GM21717 (cell line): ENCODE data around the gene LTBP1.
"Not testable (repeated sequence)": the region's sequence is repeated elsewhere in the genome, so short reads cannot be mapped to it uniquely, and the experiment has no call there.

Source experiments
- ATAC-seq: cut with Tn5 transposase; IDR thresholded peaks from one replicate; pipeline ENCODE4 v1.9.1; 2021; ENCODE audit warnings: mild to moderate bottlenecking, moderate library complexity; ENCODE audit not compliant: unreplicated experiment

LTBP1 gene

DNA sequence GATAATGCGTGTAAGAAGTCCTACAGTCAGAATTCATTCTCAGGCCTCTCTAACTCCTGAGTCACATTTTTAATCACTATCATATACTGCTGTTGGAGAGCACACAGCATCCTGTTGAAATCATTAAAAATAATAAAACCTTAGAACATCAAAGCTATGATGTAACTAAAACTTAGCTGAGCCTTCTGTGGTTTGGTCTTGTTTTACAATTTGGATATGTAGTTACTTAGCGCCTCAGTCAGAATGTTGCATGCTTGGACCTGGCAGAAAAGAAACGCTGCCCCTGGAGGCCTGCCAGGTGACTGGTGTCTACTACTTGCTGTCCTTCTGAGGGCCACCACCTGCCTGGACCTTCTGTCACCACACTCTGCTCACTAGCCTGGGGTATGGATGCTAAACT is 268.5 kb downstream of the LTBP1 start:
- no peak for ATAC-seq

DNA sequence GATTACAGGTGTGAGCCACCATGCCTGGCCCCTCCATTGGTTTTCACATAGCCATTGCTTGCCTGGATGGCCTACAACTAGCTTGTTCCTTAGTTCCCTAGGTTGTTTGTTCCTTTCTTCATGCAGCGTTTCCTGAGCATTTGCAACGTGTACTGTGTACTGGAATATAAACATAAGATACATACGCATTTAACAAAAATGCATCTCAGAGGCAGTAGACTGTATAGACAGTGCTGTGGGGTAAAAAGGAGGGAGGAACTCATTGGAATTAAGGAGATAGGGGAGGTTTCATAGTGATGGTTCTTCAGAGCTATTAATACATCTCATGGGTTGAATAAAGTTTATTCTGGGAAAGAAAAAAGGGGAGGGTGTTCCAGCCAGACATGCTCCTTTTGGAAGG is 269.2 kb downstream of the LTBP1 start:
- no peak for ATAC-seq

DNA sequence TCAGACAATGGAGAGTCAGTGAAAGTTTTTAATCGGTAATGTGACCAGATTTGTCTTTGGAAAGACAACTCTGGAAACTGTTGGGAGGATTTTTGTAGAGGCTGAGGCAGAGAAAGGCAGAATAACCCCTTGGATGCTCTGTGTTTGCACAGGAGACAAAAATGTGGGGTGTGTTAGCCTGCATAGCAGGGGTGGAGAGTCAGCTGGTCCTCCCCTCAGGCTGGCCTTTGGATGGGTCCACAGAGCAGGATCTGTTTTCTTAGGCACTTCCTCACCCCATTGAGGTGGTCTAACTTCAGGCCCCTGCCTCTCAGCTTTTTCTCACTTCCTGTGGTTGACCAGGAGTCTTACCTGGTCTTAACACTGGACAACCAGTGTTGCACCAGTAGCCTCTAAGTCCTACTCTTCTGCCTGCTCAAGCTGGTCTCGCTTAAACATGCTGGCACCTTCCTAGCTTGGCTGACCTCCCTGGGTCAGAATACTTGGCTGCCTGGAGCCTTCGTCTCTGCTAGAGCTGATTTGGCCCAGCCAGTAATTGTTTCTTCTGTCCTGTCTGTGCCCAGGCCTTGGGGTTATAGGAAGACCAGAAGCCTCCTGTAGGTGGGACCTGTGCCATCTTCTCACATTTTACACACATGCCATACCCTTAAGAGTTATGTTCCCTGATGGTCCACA is 269.9 kb downstream of the LTBP1 start:
- no peak for ATAC-seq

DNA sequence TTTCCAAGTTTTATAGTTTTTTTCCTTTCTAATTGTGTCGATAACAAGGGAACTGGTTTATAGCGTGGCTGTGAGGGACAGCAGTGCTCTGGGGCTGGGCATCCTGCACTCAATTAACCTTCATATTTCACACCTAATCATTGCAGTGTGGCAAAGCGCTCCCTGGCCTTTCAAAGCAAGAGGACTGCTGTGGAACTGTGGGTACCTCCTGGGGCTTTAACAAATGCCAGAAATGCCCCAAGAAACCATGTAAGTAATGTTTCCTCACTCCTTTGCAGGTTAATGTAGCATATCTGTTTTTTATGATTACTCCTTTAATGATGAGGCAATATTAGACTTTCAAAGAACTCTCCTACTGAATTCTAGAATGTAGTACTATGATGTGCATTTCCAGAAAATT is 270.7 kb downstream of the LTBP1 start:
- ATAC-seq, result no peak

DNA sequence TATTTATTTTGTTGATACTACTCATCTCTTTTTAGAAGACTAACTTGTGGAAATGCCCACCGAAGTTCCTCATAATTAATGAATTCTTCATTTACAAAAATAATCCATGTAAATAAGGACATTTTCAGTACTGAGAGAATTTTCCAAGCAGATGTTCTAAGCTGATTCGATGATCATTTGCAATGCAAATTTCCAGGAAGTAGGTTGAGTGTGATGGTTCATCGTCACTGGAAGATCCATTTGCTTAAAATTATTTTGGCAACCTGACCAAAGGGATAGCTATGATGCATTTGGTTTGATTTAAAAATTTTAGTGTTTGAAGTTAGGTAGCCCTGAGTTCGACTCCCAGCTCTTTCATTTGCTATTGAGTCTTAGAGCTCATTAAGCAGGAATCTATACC is 272.4 kb downstream of the LTBP1 start:
- ATAC-seq, result no peak

DNA sequence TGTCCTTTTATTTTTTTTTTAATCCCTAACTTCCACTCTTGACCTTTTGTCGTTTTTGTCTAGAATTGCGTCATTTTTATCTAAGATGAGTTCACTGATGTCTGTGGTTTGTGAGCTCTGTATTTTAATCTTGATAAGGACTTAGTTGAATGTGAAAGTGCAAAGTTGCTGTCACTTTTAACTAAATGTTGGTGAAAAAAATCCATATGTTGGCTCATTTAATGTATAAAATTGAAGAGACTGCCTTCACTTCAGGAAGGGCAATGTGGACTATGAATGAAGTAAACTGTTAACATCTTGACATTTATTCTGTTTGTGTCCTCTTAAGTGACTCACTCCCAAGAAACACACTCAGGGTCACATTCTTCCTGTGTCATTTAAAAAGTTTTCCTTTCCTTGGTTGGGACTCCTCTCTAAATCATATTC is 273.1 kb downstream of the LTBP1 start:
- ATAC-seq, result no peak

DNA sequence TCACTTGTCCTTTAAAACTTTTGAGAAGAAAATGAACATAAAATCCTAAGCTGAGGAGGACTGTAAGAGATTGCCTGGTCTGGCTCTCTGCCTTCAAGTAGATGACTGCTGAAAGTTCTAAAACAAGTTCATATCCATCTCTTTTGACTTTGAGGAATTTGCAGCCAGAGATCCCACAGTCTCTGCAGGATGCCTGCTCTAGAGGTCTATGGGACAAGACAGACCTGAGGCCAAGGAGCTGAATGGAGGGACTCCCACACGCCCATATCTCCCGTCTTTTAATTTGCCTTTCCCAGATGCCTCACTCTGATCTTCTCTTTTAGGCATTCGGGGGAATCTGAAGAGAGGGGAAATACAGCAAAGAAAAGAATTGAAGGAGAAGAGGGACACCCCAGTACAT is 273.8 kb downstream of the LTBP1 start:
- ATAC-seq, result no peak

DNA sequence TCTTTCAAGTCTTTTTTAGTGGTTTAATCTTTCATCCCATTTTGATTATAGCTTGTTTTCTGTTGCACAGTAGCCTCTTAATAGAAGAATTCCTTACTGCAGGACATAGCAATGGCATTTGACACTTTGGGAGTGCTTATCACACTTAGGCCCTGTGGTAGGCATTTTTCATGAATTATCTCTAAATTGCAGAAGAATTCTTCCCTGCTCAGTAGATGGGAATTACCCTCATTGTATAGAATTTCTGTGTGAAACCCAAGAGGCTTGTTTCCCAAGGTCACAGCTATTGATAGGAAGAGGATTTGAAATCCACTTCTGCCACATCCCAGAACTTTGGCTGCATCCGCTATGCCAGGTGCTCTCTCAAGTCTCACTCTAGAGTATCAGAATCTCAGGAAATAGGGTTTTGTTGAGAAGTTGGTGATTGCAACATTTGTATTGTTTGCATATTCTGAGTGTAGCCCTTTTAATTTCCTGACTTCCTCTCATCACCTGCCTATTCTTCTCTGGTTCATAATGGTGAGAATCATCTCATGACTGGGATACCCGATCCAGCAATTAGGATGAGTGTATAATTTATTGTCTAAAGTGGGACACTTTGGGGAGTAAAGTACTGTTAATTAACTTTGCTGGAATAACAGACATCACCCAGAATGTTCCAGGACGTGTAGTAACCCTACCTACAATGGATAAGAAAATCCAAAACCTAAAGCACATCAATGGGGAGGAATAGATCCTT is 274.5 kb downstream of the LTBP1 start:
- ATAC-seq, result no peak

DNA sequence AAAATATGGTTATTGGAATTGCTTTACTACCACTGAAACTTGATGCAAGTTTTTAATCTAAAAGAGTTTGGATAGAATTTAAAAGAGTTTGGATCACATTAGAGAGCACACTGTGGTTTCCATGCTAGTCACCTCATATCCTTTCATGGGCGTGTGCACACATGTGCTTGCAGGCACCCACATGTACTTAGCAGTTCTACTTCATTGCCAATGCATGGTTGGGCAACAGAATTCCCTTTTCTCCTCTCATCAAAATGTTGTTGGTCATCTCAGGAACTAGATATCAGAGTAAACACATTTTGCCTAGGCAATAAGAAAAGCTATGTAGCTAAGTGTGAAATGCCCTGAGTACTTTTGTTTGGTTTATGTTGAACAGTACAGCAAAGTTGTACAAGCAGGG is 275.6 kb downstream of the LTBP1 start:
- no peak for ATAC-seq

DNA sequence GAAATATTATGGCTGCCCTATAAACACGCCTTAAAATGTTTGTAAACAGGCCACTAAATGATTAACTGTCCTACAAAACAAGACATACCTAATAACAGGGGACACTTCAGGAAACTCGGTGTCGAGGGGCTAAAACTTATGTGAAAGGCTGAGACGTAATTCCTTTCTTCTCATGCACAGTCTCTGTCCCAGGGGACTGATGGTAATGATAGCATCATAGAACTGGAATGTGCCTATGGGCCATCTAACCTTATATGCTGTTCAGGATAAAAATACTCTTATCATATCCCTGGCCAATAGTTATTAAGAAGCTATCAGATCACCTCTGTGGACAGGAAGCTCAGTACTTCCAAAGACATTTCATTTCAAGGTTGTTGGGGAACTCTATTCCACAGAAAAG is 277.1 kb downstream of the LTBP1 start:
- ATAC-seq, result no peak

DNA sequence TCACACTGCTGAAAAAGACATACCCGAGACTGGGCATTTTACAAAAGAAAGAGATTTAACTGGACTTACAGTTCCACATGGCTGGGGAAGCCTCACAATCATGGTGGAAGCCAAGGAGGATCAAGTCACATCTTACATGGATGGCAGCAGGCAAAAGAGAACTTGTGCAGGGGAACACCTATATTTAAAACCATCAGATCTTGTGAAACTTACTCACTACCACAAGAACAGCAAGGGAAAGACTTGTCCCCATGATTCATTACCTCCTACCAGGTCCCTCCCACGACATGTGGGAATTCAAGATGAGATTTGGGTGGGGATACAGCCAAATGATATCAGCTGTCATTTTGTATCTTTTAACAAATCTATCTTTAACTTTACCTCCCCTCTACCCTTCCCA is 278.6 kb downstream of the LTBP1 start:
- ATAC-seq, result no peak

DNA sequence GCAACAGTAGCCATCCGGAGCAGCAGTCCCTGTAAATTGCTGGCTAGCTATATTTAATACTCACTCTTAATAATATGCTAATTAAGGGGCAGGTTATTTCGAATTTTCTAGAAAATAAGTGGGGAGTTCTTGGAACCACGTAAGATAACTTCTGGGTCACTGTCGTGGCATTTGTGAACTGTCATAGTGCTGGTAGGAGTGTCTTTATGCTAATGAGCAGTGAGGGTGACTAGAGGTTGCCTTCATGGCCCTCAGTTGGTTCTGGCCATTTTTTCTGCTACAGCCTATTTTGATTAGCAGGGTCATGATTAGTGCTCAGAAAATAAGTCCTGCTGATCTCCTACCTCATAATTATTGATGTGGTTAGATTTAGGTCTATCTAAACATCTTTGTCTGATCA is 279.8 kb downstream of the LTBP1 start:
- no peak for ATAC-seq

DNA sequence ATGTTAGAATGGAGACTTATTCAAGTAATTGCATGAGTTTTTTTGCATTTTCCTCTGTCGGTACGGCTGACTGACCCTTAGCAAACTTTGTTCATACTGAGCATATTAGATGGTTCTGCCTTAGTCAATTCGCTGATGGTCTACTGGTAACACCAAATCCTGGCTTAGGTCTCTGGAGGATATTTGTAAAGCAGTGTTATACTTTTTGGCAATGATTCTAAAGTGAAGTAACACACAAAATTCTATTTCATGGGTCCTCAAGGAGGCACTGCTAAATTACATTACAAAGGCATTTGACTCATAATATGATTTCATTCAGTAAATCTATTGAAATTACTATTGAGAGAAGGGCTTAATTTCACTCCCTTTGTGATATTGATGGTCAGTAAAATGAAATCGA is 282.9 kb downstream of the LTBP1 start:
- no peak for ATAC-seq

DNA sequence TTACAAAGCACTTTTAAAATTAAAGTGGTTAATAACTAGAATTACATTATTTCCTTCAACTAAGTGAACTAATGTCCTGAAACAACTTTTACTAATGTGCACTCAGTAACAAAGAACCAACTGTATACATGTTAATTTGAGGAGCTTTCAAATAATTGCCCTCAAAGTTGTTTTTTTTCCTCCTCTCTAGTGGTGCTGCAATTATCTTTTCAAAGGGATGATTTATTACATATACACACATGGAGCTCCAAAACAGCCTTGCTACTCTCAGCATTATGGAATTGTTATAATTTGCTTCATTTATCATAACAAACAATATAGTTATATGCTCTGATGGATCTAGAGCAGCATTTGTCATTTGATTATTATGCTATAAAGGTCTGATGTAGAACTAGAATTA is 283.4 kb downstream of the LTBP1 start:
- ATAC-seq, result no peak

DNA sequence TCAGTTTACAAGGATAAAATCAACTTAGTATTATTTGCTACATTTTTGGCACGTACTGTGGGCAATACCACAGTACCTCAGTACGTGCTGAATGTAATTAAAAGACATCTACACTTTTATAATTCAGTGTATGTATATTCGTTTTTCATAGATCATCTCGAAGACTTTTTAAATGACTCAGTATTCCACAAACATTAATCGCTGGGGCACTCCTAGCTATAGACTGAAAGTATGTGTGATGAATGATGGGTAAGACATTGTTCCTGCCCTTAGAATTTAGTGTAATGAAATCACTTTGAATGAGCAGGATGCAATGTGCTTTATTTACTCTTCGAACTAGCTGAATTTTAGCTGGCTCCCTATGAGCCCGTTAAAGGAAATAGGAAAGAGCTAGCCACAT is 284.1 kb downstream of the LTBP1 start:
- no peak for ATAC-seq

DNA sequence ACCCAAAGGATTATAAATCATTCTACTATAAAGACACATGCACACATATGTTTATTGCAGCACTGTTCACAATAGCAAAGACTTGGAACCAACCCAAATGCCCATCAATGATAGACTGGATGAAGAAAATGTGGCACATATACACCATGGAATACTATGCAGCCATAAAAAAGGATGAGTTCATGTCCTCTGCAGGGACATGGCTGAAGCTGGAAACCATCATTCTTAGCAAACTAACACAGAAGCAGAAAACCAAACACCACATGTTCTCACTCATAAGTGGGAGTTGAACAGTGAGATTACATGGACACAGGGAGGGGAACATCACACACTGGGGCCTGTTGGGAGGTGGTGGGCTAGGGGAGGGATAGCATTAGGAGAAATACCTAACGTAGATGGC is 288.8 kb downstream of the LTBP1 start:
- not testable (repeated sequence) for ATAC-seq

DNA sequence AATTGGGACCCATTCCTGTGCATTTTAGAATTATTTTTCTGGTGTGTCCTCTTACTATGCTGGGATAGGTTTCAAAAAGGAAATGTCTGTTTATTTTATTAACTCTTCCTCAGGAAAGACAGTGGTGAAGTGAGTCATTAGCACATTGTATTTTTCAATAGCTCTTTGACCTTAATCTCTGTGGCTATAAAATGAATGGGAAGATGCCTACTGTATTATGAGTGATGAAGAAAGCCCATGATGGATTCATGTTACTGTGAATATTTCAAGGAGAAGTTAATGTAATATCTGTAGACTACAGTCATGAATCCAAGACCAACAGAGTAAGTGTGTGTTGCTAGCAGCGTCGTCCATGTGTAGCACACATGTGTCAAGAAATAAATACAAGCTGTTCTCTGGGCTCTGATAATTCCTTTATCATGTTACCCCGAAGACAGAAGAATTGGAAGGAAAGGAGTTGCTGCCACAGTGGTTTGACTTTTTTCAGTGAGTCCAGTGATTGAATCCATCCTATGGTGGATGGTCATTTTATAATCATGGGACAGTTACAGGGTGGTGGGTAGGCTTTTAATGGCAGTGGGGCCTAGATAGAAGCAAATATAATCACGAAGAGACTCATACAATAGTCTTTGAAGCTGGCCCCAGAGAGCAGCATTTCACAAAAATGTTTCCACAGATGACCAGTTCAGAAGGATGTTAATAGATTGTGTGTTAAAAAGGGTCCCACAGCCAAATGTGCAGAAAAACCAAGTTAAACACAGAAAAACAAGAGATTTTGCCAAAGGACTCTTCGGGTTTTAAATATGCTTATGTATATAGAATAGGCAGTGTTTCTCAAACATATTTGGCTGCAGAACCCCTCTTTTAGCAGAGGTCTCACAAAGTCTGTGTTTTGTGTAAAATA is 290.0 kb downstream of the LTBP1 start:
- ATAC-seq, result no peak

DNA sequence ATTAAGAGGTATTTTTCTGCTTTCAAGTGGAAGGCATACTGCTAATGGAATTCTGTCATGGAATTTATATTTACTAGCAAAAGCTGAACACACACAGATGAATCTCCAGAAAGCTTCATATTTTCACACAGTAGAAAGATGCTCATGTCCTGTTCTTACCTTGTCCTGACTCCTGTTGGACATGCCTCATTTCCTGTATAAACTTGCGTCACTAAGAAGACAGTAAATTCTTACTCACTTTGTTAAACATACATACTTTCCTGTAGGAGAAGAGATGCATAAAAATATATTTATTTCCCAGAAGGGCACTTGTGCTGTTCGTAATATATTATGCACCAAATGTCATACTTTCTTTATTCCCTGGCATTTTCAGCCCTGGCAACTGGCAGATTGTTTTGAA is 291.4 kb downstream of the LTBP1 start:
- ATAC-seq, result no peak

DNA sequence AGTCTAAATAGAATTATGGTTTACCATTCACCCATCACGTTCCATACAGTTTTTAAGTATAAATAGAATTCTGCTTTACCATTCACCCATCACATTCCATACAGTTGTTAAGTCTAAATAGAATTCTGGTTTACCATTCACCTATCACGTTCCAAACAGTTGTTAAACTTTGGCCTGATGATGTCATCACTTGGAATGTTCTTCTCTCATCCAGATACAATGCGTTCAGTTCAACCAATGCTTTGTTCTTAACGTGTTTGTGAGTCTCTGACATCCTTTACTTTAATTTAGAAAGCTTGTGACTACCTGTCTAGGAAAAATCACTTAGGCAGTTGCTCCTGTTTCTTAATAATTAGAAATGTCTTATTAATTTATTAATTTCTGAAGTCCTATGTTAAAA is 293.4 kb downstream of the LTBP1 start:
- ATAC-seq, result no peak

DNA sequence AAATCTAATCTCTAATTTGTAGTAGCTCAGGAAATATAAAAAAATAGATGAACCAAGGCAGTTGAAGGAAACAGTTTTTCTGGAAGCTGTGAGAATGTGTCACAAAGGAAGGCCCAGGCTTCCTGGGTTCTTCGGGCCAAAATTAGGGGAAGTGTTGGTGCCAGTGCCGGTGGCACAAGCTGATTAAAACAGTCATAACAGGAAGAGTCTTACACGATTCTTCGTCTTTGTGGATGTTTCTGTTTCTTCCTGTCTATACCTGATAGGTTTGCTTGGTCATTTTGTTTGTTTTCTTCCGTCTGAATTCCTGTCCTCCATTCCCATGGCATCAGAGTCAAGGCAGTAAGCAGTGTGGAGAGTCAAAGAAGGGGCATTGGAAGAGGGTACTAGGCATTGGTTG is 294.3 kb downstream of the LTBP1 start:
- no peak for ATAC-seq

DNA sequence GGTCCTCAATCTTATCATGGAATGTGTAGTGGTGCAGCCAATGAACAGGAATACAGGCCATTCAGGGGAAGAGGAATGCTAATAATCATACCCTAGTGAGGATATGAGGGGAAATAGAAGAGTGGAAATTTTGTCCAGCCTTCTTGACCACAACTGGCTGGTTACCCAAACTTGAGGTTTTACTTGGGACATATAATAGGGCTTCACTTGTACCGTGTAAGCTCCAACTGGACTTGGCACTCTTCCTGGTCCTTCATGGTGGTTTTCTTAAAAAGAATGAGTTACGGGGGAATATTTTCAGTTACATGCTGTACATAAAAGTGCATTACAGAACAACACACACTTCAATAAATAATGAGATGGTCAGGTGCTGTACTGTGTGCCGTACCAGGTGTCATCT is 294.8 kb downstream of the LTBP1 start:
- no peak for ATAC-seq

DNA sequence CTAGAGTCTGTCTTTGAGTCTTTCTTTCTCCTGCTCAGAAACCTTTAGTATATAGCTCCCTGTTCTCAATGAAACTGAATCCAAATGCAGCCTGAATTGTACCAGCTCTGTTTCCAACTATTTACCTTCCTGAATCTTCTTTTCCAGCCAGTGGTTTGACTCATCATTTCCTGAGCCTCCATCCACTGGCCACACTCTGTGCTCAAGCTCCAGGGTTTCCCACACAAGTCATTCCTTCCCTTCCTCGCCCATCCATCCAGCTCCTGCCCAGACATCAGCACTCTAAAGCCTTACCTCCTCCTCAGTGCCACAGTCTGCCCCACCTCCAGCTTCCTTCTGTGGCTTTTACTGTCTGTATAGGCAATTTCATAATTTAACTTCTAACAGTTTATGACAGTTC is 296.1 kb downstream of the LTBP1 start:
- no peak for ATAC-seq
